HCT116 (cell line): ENCODE data around the gene ERBB4. TPM values are rescaled to one million over a fixed set of nuclear protein-coding genes. Genes with fewer than 3 reads are reported as not detected.

Experiments used
- ATAC-seq: fragments of 200-7000 bp; cut with Tn5 transposase; 2 replicates; pipeline ENCODE4 v1.9.1; 2020; ENCODE audit warnings: mild to moderate bottlenecking, moderate library complexity
- BruUV-seq: library from RNA; stranded (reverse); fragments of 400-500 nt; replicated peaks from 2 replicates; lab custom pipeline; 2021; lab: Mats Ljungman, UMichigan
- CTCF ChIA-PET: fragments of 300-600 bp; sonication (Branson Sonifier 250); formaldehyde crosslinking; loops from one replicate; lab custom pipeline; 2021; ENCODE audit warnings: antibody characterized with exemption; lab: Charles Lee
- POLR2A ChIA-PET: fragments of 300-600, 350-600 bp; sonication (Branson Sonifier 250); formaldehyde crosslinking; loops from one replicate; lab custom pipeline; 2021; ENCODE audit warnings: antibody characterized with exemption; lab: Charles Lee
- RAD21 ChIA-PET, 2 experiments: fragments of 300-600 bp; sonication (Branson Sonifier 250); formaldehyde crosslinking; loops; one replicate each; lab custom pipeline; 2023; ENCODE audit warnings: low total read pairs in 2 of 2; ENCODE audit not compliant: uncharacterized antibody in 2 of 2, unreplicated experiment in 2 of 2, low non-redundant PET in 1 of 2; lab: Charles Lee
- DNase-seq: peaks from one replicate; pipeline ENCODE4 v3.0.0-alpha.2; 2010; ENCODE audit warnings: low read depth, low spot score
- H2AFZ ChIP-seq: fragments of 200-600 bp; shearing (Covaris generic), sonication (generic); 2 replicates; pipeline ENCODE4 v1.6.1; 2017; ENCODE audit warnings: low read depth, mixed run types, mixed read lengths, antibody characterized with exemption, low read length; ENCODE audit not compliant: poor library complexity, severe bottlenecking
- H3K27ac ChIP-seq: 2 replicates; pipeline ENCODE4 v1.5.1; 2012; ENCODE audit warnings: low read depth, low read length
- H3K27me3 ChIP-seq: fragments of 200-600 bp; sonication (generic); 2 replicates; pipeline ENCODE4 v1.6.1; 2016; ENCODE audit warnings: mixed run types, low read length, mixed read lengths; ENCODE audit not compliant: insufficient read depth
- H3K36me3 ChIP-seq, 2 experiments: fragments of 200-500 bp in 1 of 2; fragments of 200-600 bp in 1 of 2; sonication (Bioruptor generic) in 1 of 2; sonication (generic) in 1 of 2; 2 replicates each; pipeline versions ENCODE4 v1.5.1 to v1.6.1; 2014 to 2016; ENCODE audit warnings: low read length in 2 of 2, inconsistent platforms in 1 of 2, mixed read lengths in 1 of 2, mixed run types in 1 of 2; ENCODE audit not compliant: insufficient read depth in 2 of 2, control insufficient read depth in 1 of 2
- H3K4me1 ChIP-seq, 2 experiments: fragments of 200-600 bp in 1 of 2; sonication (generic) in 1 of 2; 2 replicates each; pipeline versions ENCODE4 v1.5.1 to v1.6.1; 2012 to 2017; ENCODE audit warnings: low read length in 2 of 2, inconsistent platforms in 1 of 2, mild to moderate bottlenecking in 1 of 2, mixed read lengths in 1 of 2, mixed run types in 1 of 2, moderate library complexity in 1 of 2; ENCODE audit not compliant: insufficient read depth in 2 of 2, control insufficient read depth in 1 of 2
- H3K4me2 ChIP-seq: fragments of 200-600 bp; sonication (generic); 2 replicates; pipeline ENCODE4 v1.6.1; 2017; ENCODE audit warnings: mixed run types, low read length, mixed read lengths
- H3K4me3 ChIP-seq, 2 experiments: fragments of 200-600 bp in 1 of 2; sonication (generic) in 1 of 2; replicated peaks in 1 of 2; 2 replicates each; pipeline ENCODE4 v1.5.1; 2011 to 2016; ENCODE audit warnings: low read length in 2 of 2, control low read depth in 1 of 2, low read depth in 1 of 2, mild to moderate bottlenecking in 1 of 2, mixed read lengths in 1 of 2, mixed run types in 1 of 2
- H3K79me2 ChIP-seq: fragments of 200-600 bp; sonication (generic); 2 replicates; pipeline ENCODE4 v1.6.1; 2017; ENCODE audit warnings: mild to moderate bottlenecking, mixed run types, low read length, moderate library complexity, mixed read lengths; ENCODE audit not compliant: insufficient read depth
- H3K9ac ChIP-seq: fragments of 200-600 bp; sonication (generic); 2 replicates; pipeline ENCODE4 v1.6.1; 2016; ENCODE audit warnings: low read length, mixed read lengths
- H3K9me2 ChIP-seq: fragments of 200-600 bp; sonication (generic), shearing (Covaris generic); 2 replicates; pipeline ENCODE4 v1.6.1; 2017; ENCODE audit warnings: mixed run types, mild to moderate bottlenecking, moderate library complexity; ENCODE audit not compliant: insufficient read depth
- H3K9me3 ChIP-seq, 2 experiments: fragments of 200-500 bp in 1 of 2; fragments of 200-600 bp in 1 of 2; sonication (Bioruptor generic) in 1 of 2; sonication (generic) in 1 of 2; 2 replicates each; pipeline ENCODE4 v1.6.1; 2014 to 2017; ENCODE audit warnings: low read length in 2 of 2, mixed read lengths in 2 of 2, inconsistent platforms in 1 of 2, low read depth in 1 of 2, mild to moderate bottlenecking in 1 of 2, mixed run types in 1 of 2, moderate library complexity in 1 of 2; ENCODE audit not compliant: control insufficient read depth in 1 of 2, insufficient read depth in 1 of 2
- H4K20me1 ChIP-seq: fragments of 200-600 bp; sonication (generic), shearing (Covaris generic); 2 replicates; pipeline ENCODE4 v1.6.1; 2017; ENCODE audit warnings: mixed run types, mild to moderate bottlenecking, moderate library complexity; ENCODE audit not compliant: insufficient read depth
- CEBPB ChIP-seq: IDR thresholded peaks from 2 replicates; pipeline ENCODE4 v1.6.1; 2012; ENCODE audit warnings: low read depth
- EZH2phosphoT487 ChIP-seq: fragments of 200-600 bp; IDR thresholded peaks from 2 replicates; pipeline ENCODE4 v1.6.1; 2018; ENCODE audit warnings: antibody characterized with exemption, borderline replicate concordance
- MAX ChIP-seq: IDR thresholded peaks from 2 replicates; pipeline ENCODE4 v1.6.1; 2012
- POLR2AphosphoS5 ChIP-seq: IDR thresholded peaks from 2 replicates; pipeline ENCODE4 v1.6.1; 2011; ENCODE audit warnings: mild to moderate bottlenecking, low read depth, low read length, moderate library complexity
- RAD21 ChIP-seq: IDR thresholded peaks from 2 replicates; pipeline ENCODE4 v1.6.1; 2012; ENCODE audit warnings: low read depth, mild to moderate bottlenecking
- REST ChIP-seq: IDR thresholded peaks from 2 replicates; pipeline ENCODE4 v1.6.1; 2012; ENCODE audit warnings: low read depth
- intact Hi-C: fragments of 100-400 bp; cut with micrococcal nuclease; formaldehyde crosslinking; loops from 2 replicates; pipeline ENCODE4 v1.10.0; 2022
- total RNA-seq: library from RNA; stranded (reverse); gene quantifications from one replicate; pipeline ENCODE4 v1.2.1, GENCODE V29; 2021; ENCODE audit not compliant: unreplicated experiment

Gene ERBB4
- total RNA-seq, 1 experiment from 2014 or later: 0.10 TPM

- TF ChIP-seq MAX: no peak
Observed at GRCh38 chr2:212157012-212157411, 381.6 kb downstream of the ERBB4 start (continued).

GRCh38 chr2:212156088-212156487 lies 382.5 kb downstream of the ERBB4 start:
- no TSS peak for BruUV-seq
- Histone ChIP-seq H2AFZ (no peak overlapping the region), H3K79me2 (no peaks in the 10 kb centered on the region), H3K4me1 (no peaks in the 10 kb centered on the region), H3K27me3 (no peaks in the 10 kb centered on the region), H3K9ac (no peak overlapping the region), H4K20me1 (no peaks in the 10 kb centered on the region), H3K9me2 (no peaks in the 10 kb centered on the region), H3K36me3 (no peaks in the 10 kb centered on the region), H3K4me3 (no peak overlapping the region), H3K9me3 (no peaks in the 10 kb centered on the region), H3K27ac (no peak overlapping the region), H3K4me2 (no peak overlapping the region)
- ATAC-seq (no peak), DNase-seq (no peak)
- ChIA-PET CTCF (no interaction called here), POLR2A (no interaction called here), RAD21 (no interaction called here)
- TF ChIP-seq RAD21 (no peak), EZH2phosphoT487 (no peak), REST (no peak), CEBPB (no peak), POLR2AphosphoS5 (no peak)
- intact Hi-C loops: no loop called here
